ENCODE results near the gene ELL. TPM values are rescaled to one million over a fixed set of nuclear protein-coding genes. Genes with fewer than 3 reads are reported as not detected.

The ELL gene
- total and polyA plus RNA-seq, 2 donors from 2014 or later (not counting 2 experiments from before 2014, with no cell fraction given): 6.8 to 13.4 TPM

Other genes starting within 250 kb of the ELL start
- 0.03 and 0.04 TPM in 2 replicates for gene IQCN, start 247.6 kb downstream of the ELL start, total RNA-seq
- not detected in 2 replicates for gene IQCN, start 247.6 kb downstream of the ELL start, polyA plus RNA-seq
- 35.0 and 36.9 TPM in 2 replicates for gene JUND, start 240.4 kb downstream of the ELL start, total RNA-seq
- 47.1 and 47.7 TPM in 2 replicates for gene JUND, start 240.4 kb downstream of the ELL start, polyA plus RNA-seq
- 234 and 242 TPM in 2 replicates for gene LSM4, start 199.0 kb downstream of the ELL start, total RNA-seq
- gene LSM4, start 199.0 kb downstream of the ELL start, polyA plus RNA-seq: 365 and 374 TPM in 2 replicates
- 4.5 and 6.4 TPM in 2 replicates for gene PGPEP1, start 181.5 kb downstream of the ELL start, total RNA-seq
- 2.9 and 4.2 TPM in 2 replicates for gene PGPEP1, start 181.5 kb downstream of the ELL start, polyA plus RNA-seq
- gene GDF15, start 135.9 kb downstream of the ELL start, total RNA-seq: 0.34 and 0.67 TPM in 2 replicates
- gene GDF15, start 135.9 kb downstream of the ELL start, polyA plus RNA-seq: 0.48 and 0.57 TPM in 2 replicates
- gene LRRC25, start 124.4 kb downstream of the ELL start, total RNA-seq: not detected in 2 replicates
- gene LRRC25, start 124.4 kb downstream of the ELL start, polyA plus RNA-seq: not detected in 2 replicates
- gene SSBP4, start 102.7 kb downstream of the ELL start, total RNA-seq: 46.3 and 48.7 TPM in 2 replicates
- 54.0 and 65.3 TPM in 2 replicates for gene SSBP4, start 102.7 kb downstream of the ELL start, polyA plus RNA-seq
- gene ISYNA1, start 83.9 kb downstream of the ELL start, total RNA-seq: 16.5 and 19.9 TPM in 2 replicates
- gene ISYNA1, start 83.9 kb downstream of the ELL start, polyA plus RNA-seq: 22.1 and 23.2 TPM in 2 replicates
- 240 and 245 TPM in 2 replicates for gene FKBP8, start 21.5 kb upstream of the ELL start, total RNA-seq
- 342 and 349 TPM in 2 replicates for gene FKBP8, start 21.5 kb upstream of the ELL start, polyA plus RNA-seq
- gene KXD1, start 35.8 kb upstream of the ELL start, total RNA-seq: 105 and 106 TPM in 2 replicates
- 140 and 143 TPM in 2 replicates for gene KXD1, start 35.8 kb upstream of the ELL start, polyA plus RNA-seq
- gene UBA52, start 49.8 kb upstream of the ELL start, total RNA-seq: 1,160 and 1,167 TPM in 2 replicates
- gene UBA52, start 49.8 kb upstream of the ELL start, polyA plus RNA-seq: 1,727 and 1,808 TPM in 2 replicates
- 69.5 and 69.8 TPM in 2 replicates for gene REX1BD, start 66.7 kb upstream of the ELL start, total RNA-seq
- 84.5 and 88.3 TPM in 2 replicates for gene REX1BD, start 66.7 kb upstream of the ELL start, polyA plus RNA-seq
- gene CRLF1, start 84.7 kb upstream of the ELL start, total RNA-seq: 0.37 and 0.60 TPM in 2 replicates
- gene CRLF1, start 84.7 kb upstream of the ELL start, polyA plus RNA-seq: 0.13 and 0.20 TPM in 2 replicates
- gene TMEM59L, start 90.8 kb upstream of the ELL start, total RNA-seq: not detected in 2 replicates
- gene TMEM59L, start 90.8 kb upstream of the ELL start, polyA plus RNA-seq: not detected in 2 replicates
- gene KLHL26, start 115.0 kb upstream of the ELL start, total RNA-seq: 2.4 and 2.8 TPM in 2 replicates
- gene KLHL26, start 115.0 kb upstream of the ELL start, polyA plus RNA-seq: 1.5 and 1.8 TPM in 2 replicates
- 1.7 and 1.9 TPM in 2 replicates for gene CRTC1, start 161.6 kb upstream of the ELL start, total RNA-seq
- gene CRTC1, start 161.6 kb upstream of the ELL start, polyA plus RNA-seq: 2.9 and 3.5 TPM in 2 replicates

Measured in foreskin keratinocyte (primary cell).